SK-N-SH (cell line): ENCODE results near the gene ELMO1. TPM values are rescaled to one million over a fixed set of nuclear protein-coding genes. Genes with fewer than 3 reads are reported as not detected.

ENCODE experiments used
- CTCF ChIA-PET: fragments of 300-600, 350-600 bp; formaldehyde crosslinking; extraction: SDS; loops from one replicate; lab custom pipeline; 2021; lab: Yijun Ruan, JAX
- POLR2A ChIA-PET: fragments of 350-600 bp; sonication (Branson Sonifier 250); formaldehyde crosslinking; extraction: SDS; loops from one replicate; lab custom pipeline; 2020; ENCODE audit warnings: antibody characterized with exemption, inconsistent platforms; lab: Yijun Ruan, JAX
- DNase-seq: peaks from one replicate; pipeline ENCODE4 v3.0.0; 2012
- H2AFZ ChIP-seq: fragments of 200-600 bp; sonication (generic); 2 replicates; pipeline ENCODE4 v1.8.1; 2016; ENCODE audit warnings: antibody characterized with exemption, mild to moderate bottlenecking, low read depth
- H3F3A ChIP-seq: fragments of 200-600 bp; sonication (generic); replicated peaks from 2 replicates; pipeline ENCODE3; 2016; ENCODE audit warnings: antibody characterized with exemption, mild to moderate bottlenecking; ENCODE audit not compliant: insufficient read depth
- H3K27ac ChIP-seq, 2 experiments: fragments of 200-500 bp in 1 of 2; fragments of 200-600 bp in 1 of 2; sonication (Bioruptor generic) in 1 of 2; sonication (generic), shearing (Covaris generic) in 1 of 2; 2 replicates each; pipeline versions ENCODE4 v1.5.1 to v1.6.1; 2014 to 2016; ENCODE audit warnings: low read depth in 2 of 2, inconsistent platforms in 1 of 2, low read length in 1 of 2, mild to moderate bottlenecking in 1 of 2, mixed read lengths in 1 of 2
- H3K27me3 ChIP-seq: fragments of 200-600 bp; sonication (generic), shearing (Covaris generic); 2 replicates; pipeline ENCODE4 v1.6.1; 2016; ENCODE audit warnings: mixed run types; ENCODE audit not compliant: insufficient read depth
- H3K36me3 ChIP-seq, 2 experiments: fragments of 200-500 bp in 1 of 2; fragments of 200-600 bp in 1 of 2; sonication (Bioruptor generic) in 1 of 2; sonication (generic) in 1 of 2; replicated peaks in 1 of 2; 2 replicates each; pipeline versions ENCODE3 to v1.5.1; 2014 to 2016; ENCODE audit warnings: low read length in 1 of 2, mild to moderate bottlenecking in 1 of 2; ENCODE audit not compliant: insufficient read depth in 2 of 2, control insufficient read depth in 1 of 2
- H3K4me1 ChIP-seq, 2 experiments: fragments of 200-500 bp in 1 of 2; fragments of 200-600 bp in 1 of 2; sonication (Bioruptor generic) in 1 of 2; sonication (generic), shearing (Covaris generic) in 1 of 2; 2 replicates each; pipeline versions ENCODE4 v1.5.1 to v1.6.1; 2014 to 2016; ENCODE audit warnings: low read depth in 1 of 2, low read length in 1 of 2, mixed run types in 1 of 2; ENCODE audit not compliant: insufficient read depth in 2 of 2, control insufficient read depth in 1 of 2
- H3K4me2 ChIP-seq: fragments of 200-600 bp; sonication (generic), shearing (Covaris generic); 2 replicates; pipeline ENCODE4 v1.6.1; 2017; ENCODE audit warnings: mixed run types
- H3K4me3 ChIP-seq, 2 experiments: fragments of 200-500 bp in 1 of 2; fragments of 200-600 bp in 1 of 2; sonication (Bioruptor generic) in 1 of 2; sonication (generic), shearing (Covaris generic) in 1 of 2; 2 replicates each; pipeline versions ENCODE4 v1.5.1 to v1.8.1; 2014 to 2016; ENCODE audit warnings: low read depth in 2 of 2, inconsistent platforms in 1 of 2, low read length in 1 of 2, mild to moderate bottlenecking in 1 of 2, mixed read lengths in 1 of 2, moderate library complexity in 1 of 2
- H3K79me2 ChIP-seq: fragments of 200-600 bp; sonication (generic); 2 replicates; pipeline ENCODE4 v1.8.1; 2017; ENCODE audit warnings: mild to moderate bottlenecking; ENCODE audit not compliant: insufficient read depth
- H3K9ac ChIP-seq: fragments of 200-600 bp; sonication (generic); 2 replicates; pipeline ENCODE4 v1.6.1; 2017; ENCODE audit warnings: mixed run types
- H3K9me2 ChIP-seq: fragments of 200-600 bp; sonication (generic); 2 replicates; pipeline ENCODE4 v1.6.1; 2017; ENCODE audit warnings: mixed run types
- H3K9me3 ChIP-seq: fragments of 200-600 bp; sonication (generic); 2 replicates; pipeline ENCODE4 v1.6.1; 2017; ENCODE audit warnings: mixed run types, mild to moderate bottlenecking, moderate library complexity
- H4K20me1 ChIP-seq: fragments of 200-600 bp; sonication (generic); 2 replicates; pipeline ENCODE4 v1.6.1; 2017; ENCODE audit warnings: mild to moderate bottlenecking, mixed run types; ENCODE audit not compliant: insufficient read depth
- CHD2 ChIP-seq: fragments of 150-350 bp; IDR thresholded peaks from 2 replicates; pipeline ENCODE4 v1.6.1; 2018; ENCODE audit warnings: low read length; ENCODE audit not compliant: partially characterized antibody
- EP300 ChIP-seq, 2 experiments: IDR thresholded peaks; 2 replicates each; pipeline versions ENCODE4 v1.4.0 to v1.6.1; 2012; ENCODE audit warnings: borderline replicate concordance in 1 of 2, low read depth in 1 of 2, low read length in 1 of 2
- EZH2phosphoT487 ChIP-seq: fragments of 200-600 bp; sonication (generic); IDR thresholded peaks from 2 replicates; pipeline ENCODE4 v1.6.1; 2017; ENCODE audit warnings: low read depth, mixed run types, mild to moderate bottlenecking, antibody characterized with exemption, moderate library complexity, borderline replicate concordance
- FOSL2 ChIP-seq: IDR thresholded peaks from 2 replicates; pipeline ENCODE4 v1.4.0; 2012; ENCODE audit warnings: low read depth, mild to moderate bottlenecking, moderate library complexity, borderline replicate concordance
- FOXJ3 ChIP-seq: sonication (generic); formaldehyde crosslinking; IDR thresholded peaks from 2 replicates; pipeline ENCODE4 v1.5.1; 2020; ENCODE audit warnings: mild to moderate bottlenecking, missing genetic modification reagents
- FOXM1 ChIP-seq: IDR thresholded peaks from 2 replicates; pipeline ENCODE4 v1.4.0; 2012; ENCODE audit warnings: low read depth, mild to moderate bottlenecking
- GATA2 ChIP-seq: sonication (generic); formaldehyde crosslinking; IDR thresholded peaks from 2 replicates; pipeline ENCODE4 v1.5.0; 2020; ENCODE audit warnings: mild to moderate bottlenecking, missing genetic modification reagents
- MXI1 ChIP-seq: IDR thresholded peaks from 2 replicates; pipeline ENCODE4 v1.6.1; 2012; ENCODE audit warnings: mild to moderate bottlenecking, low read depth, low read length, improper control_type of control experiment
- RFX5 ChIP-seq: IDR thresholded peaks from 2 replicates; pipeline ENCODE4 v1.6.1; 2012; ENCODE audit warnings: mild to moderate bottlenecking, improper control_type of control experiment, low read length
- WGBS: methylation state at CpG from one replicate; pipeline ENCODE4 v1.1.6; 2017; ENCODE audit warnings: low lambda C conversion rate; 5-methylcytosine and 5-hydroxymethylcytosine counted together
- polyA plus RNA-seq, 3 experiments: library from polyadenylated mRNA; depleted of rRNA; stranded (reverse); fragments of >200 nt; gene quantifications; 2 replicates each; pipeline ENCODE4 v1.2.3, GENCODE V29; 2012
- TF ChIP-seq, protein P1 (sequence below): IDR thresholded peaks from 2 replicates; pipeline ENCODE4 v1.4.0; 2012; ENCODE audit warnings: low read depth, borderline replicate concordance
- TF ChIP-seq, protein P2 (sequence below): IDR thresholded peaks from 2 replicates; pipeline ENCODE4; 2012
- TF ChIP-seq, protein P3 (sequence below): IDR thresholded peaks from 2 replicates; pipeline ENCODE4 v1.4.0; 2012; ENCODE audit warnings: low read depth
- TF ChIP-seq, protein P4 (sequence below): IDR thresholded peaks from 2 replicates; pipeline ENCODE4 v1.6.1; 2012; ENCODE audit warnings: mild to moderate bottlenecking, low read depth, low read length, moderate library complexity

ELMO1 gene
- polyA plus RNA-seq, 1 of the 3 experiments (the other 2 are of a cell fraction) = 0.64 TPM

DNA sequence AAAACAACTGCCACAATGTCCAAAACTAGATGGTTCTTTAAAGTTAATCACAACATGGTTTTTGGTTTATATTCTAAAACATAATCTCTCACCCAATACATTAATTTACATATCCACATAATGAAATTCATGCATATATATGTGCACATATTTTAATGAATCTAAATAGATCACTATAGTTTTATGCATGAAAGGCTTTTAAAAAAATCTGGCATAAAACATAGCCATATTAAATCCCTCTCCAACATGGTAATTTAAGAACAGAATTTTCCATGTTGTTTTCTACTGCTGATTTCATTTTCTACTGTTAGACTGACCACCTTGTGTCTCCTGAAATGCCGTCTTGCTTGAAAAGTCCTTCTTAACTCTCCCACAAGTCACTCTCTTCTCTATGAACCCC is 528.2 kb downstream of the ELMO1 start:
- Histone ChIP-seq H3K4me3 (no peak overlapping the region), H3K4me2 (no peak overlapping the region), H3K36me3 (no peaks in the 10 kb centered on the region), H3K9me3 (no peaks in the 10 kb centered on the region), H3F3A (no peaks in the 10 kb centered on the region), H4K20me1 (no peaks in the 10 kb centered on the region), H3K4me1 (peaks cover 0 to 34% of the 10 kb centered on the region in 2 experiments; a peak in 2 of 4 replicates), H3K79me2 (no peaks in the 10 kb centered on the region), H3K9ac (no peak overlapping the region), H3K27ac (no peak overlapping the region)
- CTCF ChIA-PET = interaction anchor here (1.2 to 2.0 kb wide), 3 partner anchors 9 to 36 kb away, joined by 3 to 6 read pairs (median 4); no protein-coding TSS in a partner anchor
- WGBS = 73% methylated on average over 1 of the region's 1 CpG
- DNase-seq = no peak
- POLR2A ChIA-PET = no interaction called here
- TF ChIP-seq, protein P1, sequence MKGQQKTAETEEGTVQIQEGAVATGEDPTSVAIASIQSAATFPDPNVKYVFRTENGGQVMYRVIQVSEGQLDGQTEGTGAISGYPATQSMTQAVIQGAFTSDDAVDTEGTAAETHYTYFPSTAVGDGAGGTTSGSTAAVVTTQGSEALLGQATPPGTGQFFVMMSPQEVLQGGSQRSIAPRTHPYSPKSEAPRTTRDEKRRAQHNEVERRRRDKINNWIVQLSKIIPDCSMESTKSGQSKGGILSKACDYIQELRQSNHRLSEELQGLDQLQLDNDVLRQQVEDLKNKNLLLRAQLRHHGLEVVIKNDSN = no peak
- TF ChIP-seq, protein P2, sequence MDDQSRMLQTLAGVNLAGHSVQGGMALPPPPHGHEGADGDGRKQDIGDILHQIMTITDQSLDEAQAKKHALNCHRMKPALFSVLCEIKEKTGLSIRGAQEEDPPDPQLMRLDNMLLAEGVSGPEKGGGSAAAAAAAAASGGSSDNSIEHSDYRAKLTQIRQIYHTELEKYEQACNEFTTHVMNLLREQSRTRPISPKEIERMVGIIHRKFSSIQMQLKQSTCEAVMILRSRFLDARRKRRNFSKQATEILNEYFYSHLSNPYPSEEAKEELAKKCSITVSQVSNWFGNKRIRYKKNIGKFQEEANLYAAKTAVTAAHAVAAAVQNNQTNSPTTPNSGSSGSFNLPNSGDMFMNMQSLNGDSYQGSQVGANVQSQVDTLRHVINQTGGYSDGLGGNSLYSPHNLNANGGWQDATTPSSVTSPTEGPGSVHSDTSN = no peak
- TF ChIP-seq, protein P3, sequence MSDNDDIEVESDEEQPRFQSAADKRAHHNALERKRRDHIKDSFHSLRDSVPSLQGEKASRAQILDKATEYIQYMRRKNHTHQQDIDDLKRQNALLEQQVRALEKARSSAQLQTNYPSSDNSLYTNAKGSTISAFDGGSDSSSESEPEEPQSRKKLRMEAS = no peak
- no peak for TF ChIP-seq FOXJ3 (CRISPR knock-in tag)
- TF ChIP-seq GATA2 (CRISPR knock-in tag) = no peak
- no peak for TF ChIP-seq EZH2phosphoT487
- no peak for TF ChIP-seq MXI1
- no peak for TF ChIP-seq RFX5
- no peak for TF ChIP-seq FOSL2
- no peak for TF ChIP-seq CHD2
- TF ChIP-seq, protein P4, sequence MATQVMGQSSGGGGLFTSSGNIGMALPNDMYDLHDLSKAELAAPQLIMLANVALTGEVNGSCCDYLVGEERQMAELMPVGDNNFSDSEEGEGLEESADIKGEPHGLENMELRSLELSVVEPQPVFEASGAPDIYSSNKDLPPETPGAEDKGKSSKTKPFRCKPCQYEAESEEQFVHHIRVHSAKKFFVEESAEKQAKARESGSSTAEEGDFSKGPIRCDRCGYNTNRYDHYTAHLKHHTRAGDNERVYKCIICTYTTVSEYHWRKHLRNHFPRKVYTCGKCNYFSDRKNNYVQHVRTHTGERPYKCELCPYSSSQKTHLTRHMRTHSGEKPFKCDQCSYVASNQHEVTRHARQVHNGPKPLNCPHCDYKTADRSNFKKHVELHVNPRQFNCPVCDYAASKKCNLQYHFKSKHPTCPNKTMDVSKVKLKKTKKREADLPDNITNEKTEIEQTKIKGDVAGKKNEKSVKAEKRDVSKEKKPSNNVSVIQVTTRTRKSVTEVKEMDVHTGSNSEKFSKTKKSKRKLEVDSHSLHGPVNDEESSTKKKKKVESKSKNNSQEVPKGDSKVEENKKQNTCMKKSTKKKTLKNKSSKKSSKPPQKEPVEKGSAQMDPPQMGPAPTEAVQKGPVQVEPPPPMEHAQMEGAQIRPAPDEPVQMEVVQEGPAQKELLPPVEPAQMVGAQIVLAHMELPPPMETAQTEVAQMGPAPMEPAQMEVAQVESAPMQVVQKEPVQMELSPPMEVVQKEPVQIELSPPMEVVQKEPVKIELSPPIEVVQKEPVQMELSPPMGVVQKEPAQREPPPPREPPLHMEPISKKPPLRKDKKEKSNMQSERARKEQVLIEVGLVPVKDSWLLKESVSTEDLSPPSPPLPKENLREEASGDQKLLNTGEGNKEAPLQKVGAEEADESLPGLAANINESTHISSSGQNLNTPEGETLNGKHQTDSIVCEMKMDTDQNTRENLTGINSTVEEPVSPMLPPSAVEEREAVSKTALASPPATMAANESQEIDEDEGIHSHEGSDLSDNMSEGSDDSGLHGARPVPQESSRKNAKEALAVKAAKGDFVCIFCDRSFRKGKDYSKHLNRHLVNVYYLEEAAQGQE = no peak
- no peak for TF ChIP-seq FOXM1
- TF ChIP-seq EP300 (IDR thresholded peaks at IDR 0.05; ENCODE audit: borderline replicate concordance in 1 of 2, low read depth in 1 of 2, low read length in 1 of 2) = no peak
- TF ChIP-seq, all 33 proteins: peak for 0
- H2AFZ ChIP-seq = no peak overlapping the region
- H3K27me3 ChIP-seq = no peaks in the 10 kb centered on the region
- no peaks in the 10 kb centered on the region for H3K9me2 ChIP-seq
